NCI-H1048 (cell line): ENCODE data around the gene JAKMIP3.
"Not testable (repeated sequence)": the region's sequence is repeated elsewhere in the genome, so short reads cannot be mapped to it uniquely, and the experiment has no call there.

Source experiments
- DNase-seq: peaks from one replicate; lab custom pipeline; 2025; lab: John Stamatoyannopoulos, UW

Gene JAKMIP3

GRCh38 chr10:132066186-132066585, 440 bp downstream of the JAKMIP3 start:
- no peak for DNase-seq

- DNase-seq, result no peak
Measured at GRCh38 chr10:132066812-132067211, 1.1 kb downstream of the JAKMIP3 start.

GRCh38 chr10:132068431-132069121, 2.8 kb downstream of the JAKMIP3 start:
- DNase-seq, result no peak

GRCh38 chr10:132069122-132069848, 3.5 kb downstream of the JAKMIP3 start:
- DNase-seq, result no peak

DNA sequence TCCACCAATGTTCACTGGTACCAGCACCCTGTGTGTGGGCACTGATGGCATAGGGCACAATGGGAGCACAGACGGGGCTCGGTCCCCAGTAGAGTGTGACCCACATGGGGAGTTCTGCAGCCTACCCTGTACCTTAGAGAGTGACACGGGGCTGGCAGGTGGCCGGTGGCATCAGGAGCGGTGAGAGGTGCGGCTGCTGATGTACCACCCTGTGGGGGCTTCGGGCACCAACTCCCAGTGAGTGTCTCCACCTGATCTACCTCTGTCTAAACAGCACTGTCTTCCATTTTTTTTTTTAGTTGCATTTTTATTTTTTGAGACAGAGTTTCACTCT, 4.1 kb downstream of the JAKMIP3 start:
- no peak for DNase-seq

DNA sequence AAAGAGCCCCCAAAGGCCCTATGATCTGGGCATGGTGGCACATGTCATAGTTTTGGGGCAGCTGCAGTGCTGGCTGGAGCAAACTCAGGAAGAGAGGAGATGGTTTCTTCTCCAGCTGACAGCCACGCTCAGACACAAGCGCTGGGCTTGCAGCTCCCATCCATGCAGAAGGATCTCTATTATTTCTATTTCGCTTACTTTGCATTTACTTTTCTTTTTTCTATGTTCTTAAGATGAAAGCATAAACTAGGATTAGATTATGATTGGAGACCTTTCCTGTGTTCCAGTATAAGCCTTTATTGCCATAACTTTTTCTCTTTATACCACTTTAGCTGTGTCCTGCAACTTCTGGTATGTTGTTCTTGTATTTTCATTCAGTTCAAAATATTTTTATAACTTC, 5.0 kb downstream of the JAKMIP3 start:
- no peak for DNase-seq

DNA sequence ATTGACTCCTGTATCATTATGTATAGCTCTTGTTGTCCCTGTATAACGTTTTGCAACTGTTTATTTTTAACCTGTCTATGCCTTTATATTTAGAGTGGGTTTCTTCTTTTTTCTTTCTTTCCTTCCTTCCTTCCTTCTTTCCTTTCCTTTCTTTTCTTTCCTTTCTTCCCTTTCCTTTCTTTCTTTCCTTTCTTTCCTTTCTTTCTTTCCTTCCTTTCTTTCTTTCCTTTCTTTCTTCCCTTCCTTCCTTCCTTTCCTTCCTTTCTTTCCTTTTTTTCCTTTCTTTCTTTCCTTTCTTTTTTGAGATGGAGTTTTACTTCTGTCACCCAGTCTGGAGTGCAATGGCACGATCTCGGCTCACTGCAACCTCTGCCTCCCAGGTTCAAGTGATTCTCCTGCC, 5.9 kb downstream of the JAKMIP3 start:
- no peak for DNase-seq

DNA sequence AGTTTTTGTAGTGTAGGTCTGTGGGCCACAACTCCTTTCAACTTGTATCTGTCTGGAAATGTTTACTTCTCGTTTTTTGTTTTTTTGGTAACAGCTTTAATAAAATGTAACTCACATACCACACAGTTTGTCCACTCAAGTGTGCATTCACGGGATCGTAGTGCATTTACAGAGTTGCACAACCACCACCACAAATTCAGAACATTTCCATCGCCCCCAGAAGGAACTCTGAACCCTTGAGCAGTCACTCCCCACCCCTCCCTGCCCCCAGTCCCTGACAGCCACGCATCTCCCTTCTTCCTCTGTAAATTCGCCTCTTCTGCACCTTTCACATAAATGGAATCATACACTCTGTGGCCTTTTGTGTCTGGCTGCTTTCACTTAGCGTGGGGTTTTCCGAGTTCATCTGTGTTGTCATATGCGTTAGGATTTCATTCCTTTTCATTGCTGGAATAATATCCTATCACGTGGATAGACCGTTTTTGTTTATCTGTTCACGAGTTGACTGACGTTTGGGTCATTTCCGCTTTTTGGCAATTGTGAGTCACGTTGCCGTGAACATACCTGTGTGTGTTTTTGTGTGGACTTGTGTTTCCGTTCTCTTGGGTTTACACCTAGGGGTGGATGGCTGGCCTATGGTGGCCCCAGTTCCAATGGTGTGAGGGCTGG, 10.3 kb downstream of the JAKMIP3 start:
- DNase-seq, result no peak

DNA sequence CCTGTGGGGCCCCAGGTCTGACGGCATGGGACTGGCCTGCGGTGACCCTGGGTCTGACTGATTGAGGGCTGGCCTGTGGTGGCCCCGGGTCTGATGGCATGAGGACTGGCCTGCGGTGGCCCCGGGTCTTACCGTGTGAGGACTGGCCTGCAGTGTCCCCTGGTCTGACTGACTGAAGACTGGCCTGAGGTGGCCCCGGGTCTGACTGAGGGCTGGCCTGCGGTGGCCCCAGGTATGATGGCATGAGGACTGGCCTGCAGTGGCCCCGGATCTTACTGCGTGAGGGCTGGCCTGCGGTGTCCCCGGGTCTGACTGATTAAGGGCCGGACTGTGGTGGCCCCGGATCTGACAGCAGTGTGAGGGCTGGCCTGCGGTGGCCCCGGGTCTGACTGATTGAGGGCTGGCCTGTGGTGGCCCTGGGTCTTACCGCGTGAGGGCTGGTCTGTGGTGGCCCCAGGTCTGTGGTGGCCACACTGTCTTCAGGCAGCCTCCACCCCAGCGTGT, 10.9 kb downstream of the JAKMIP3 start:
- no peak for DNase-seq

DNA sequence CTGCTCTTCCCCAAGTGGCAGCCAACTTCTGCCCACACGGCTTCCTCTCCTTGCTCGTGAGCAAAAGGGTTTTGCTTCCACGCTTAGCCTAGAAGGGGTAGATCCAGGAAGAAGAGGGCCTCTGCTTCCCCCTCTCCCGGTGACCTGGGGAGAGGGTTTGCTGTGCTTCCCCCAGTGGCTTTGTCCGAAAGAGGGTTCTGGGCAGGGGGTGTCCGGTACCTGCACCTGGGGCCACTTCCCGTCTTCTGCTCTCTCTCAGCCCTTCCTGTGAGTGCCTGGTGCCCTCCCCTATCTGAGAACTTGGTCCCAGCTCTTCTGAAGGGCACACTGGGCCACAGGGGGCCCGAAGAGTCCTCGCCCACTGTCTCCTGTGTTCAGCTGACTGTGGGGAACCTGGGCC, 11.3 kb downstream of the JAKMIP3 start:
- DNase-seq, result no peak

- DNase-seq, result no peak
Measured at GRCh38 chr10:132078746-132079345, 13.1 kb downstream of the JAKMIP3 start.

DNA sequence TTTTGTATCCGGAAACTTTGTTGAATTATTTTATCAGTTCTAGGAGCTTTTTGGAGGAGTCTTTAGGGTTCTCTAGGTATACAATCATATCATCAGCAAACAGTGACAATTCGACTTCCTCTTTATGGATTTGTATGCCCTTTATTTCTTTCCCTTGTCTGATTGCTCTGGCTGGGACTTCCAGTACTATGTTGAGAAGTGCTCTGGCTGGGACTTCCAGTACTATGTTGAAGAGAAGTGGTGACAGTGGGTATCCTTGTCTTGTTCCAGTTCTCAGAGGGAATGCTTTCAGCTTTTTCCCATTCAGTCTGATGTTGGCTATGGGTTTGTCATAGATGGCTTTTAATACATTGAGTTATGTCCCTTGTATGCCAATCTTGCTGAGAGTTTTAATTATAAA, 18.6 kb downstream of the JAKMIP3 start:
- DNase-seq, result not testable (repeated sequence)

- not testable (repeated sequence) for DNase-seq
Measured at GRCh38 chr10:132093236-132093635, 27.5 kb downstream of the JAKMIP3 start.

DNA sequence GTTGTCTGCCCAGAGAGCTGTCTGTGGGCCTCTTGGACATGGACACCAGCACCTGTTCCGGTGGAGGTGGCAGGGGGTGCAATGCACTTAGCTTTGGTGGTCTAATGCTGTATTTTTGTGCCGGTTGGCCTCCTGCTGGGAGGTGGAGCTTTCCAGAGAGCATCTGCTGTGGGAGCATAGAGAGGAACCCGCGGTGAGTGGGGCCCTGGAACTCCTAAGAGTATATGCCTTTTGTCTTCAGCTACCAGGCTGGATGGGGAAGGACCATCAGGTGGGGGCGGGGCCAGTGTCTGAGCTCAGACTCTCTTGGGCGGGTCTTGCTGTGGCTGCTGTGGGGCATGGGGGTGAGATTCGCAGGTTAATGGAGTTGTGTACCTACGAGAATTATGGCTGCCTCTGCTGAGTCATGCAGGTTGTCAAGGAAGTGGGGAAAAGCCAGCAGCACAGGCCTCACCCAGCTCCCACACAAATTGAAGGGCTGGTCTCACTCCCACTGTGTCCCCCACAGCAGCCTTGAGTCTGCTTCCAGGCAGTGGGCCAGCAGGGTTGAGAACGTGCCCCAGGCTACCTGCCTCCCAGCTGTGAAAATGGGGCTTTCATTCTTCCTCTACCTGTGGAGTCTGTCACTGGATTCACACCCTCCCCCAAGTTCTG, 29.0 kb downstream of the JAKMIP3 start:
- no peak for DNase-seq

DNA sequence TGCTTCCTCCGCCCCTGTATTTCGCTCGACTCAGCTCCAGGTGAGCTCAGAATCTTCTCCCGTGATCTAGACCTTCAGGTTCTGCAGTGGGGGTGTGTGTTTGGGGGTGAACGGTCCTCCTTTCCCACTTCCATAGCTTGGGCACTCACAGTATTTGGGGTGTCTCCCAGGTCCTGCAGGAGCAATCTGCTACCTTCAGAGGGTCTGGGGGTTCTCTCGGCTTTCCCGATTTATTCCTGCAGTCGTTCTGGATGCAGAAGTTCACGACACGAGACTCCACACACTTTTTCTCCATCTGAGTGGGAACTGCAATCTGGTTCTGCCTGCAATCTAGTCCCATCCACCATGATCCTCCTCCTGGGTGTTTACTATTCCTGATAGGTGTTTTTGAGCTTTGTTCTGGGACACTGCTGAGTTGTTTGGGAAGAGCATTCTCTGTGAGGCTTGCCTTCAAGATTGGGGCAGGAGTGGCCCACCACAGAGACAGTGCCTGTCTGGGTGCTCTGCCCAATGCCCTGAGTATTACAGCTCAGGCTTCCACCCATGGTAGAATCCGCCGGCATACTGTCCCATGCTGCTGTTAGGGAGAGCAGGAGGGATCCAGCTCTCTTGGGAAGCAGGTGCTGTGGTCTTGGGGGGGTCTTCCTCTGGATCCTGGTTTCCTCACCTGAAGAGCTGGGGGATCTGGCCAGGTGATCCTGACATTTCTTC, 29.8 kb downstream of the JAKMIP3 start:
- no peak for DNase-seq

DNA sequence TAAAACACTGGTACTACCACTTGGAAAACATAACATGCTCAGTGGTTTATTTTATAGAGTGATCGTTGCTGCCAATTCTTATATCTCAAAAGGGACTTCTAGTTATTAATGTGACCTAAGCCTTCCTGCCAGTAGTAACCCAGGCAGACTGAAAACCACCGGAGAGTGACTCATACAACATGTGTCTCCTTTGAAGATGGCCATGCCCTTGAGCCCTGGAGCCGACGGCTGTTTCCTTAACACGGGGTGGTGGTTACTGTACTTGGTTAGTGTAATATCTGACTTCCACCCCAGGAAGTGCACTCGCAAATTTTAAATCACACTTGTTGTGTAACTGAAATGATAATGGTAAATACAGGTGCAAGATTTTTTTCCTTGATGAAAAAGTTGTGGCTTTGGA, 30.5 kb downstream of the JAKMIP3 start:
- no peak for DNase-seq

DNA sequence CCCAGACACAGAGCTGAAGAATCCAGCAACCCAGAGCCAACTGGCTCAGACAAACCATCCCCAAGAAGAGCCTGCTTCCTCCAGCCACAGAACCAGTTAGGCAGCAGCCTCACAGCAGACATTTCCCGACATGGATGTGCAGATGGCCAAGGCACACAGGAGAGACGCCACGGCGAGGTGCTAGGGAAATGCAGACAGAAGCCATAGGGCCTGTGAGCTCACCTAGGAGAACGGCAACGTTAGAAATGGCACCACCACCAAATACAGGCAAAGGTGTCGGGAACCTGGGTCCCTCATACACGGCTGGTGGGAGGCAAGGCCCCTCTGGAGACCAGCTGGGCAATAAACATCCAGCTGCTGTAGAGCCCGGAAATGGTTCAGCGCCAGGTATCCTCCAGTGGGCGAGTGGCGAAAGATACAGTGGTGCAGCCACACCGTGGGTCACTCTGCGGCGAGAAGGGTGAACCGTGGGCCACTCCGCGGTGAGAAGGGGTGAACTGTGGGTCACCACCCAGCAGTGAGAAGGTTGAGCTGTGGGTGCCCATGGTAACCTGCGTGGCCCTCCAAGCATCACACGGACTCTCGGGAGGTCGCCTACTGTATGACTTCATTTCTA, 31.2 kb downstream of the JAKMIP3 start:
- no peak for DNase-seq

DNA sequence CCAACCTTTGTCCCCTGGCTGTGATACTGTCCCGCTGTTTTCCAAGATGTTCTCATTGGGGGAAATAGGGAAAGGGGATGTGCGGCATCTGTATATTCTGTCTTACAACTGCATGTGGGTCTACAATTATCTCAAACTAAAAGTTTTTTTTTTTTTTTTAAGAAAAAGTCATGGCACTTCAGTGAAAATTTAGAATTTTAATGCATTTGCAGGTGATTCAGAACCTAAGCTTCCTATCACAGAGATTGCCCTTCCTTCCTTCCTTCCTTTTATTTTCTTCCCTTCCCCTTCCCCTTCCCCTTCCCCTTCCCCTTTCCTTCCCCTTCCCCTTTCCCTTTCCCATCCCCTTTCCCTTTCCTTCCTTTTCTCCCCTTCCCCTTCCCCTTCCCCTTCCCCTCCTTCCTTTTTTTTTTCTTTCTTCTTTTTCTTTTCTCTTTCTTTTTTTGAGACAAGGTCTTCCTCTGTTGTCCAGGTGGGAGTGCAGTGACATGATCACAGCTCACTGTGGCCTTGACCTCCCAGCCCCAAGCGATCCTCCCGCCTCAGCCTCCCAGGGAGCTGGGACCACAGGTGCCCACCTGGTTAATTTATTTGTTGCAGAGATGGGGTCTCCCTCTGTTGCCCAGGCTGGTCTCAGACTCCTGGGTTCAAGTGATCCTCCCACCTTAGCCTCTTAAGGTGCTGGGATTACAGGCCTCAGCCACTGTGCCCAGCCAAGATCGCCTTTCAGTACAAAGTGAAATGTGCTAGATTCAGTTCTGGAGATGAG, 32.0 kb downstream of the JAKMIP3 start:
- no peak for DNase-seq

DNA sequence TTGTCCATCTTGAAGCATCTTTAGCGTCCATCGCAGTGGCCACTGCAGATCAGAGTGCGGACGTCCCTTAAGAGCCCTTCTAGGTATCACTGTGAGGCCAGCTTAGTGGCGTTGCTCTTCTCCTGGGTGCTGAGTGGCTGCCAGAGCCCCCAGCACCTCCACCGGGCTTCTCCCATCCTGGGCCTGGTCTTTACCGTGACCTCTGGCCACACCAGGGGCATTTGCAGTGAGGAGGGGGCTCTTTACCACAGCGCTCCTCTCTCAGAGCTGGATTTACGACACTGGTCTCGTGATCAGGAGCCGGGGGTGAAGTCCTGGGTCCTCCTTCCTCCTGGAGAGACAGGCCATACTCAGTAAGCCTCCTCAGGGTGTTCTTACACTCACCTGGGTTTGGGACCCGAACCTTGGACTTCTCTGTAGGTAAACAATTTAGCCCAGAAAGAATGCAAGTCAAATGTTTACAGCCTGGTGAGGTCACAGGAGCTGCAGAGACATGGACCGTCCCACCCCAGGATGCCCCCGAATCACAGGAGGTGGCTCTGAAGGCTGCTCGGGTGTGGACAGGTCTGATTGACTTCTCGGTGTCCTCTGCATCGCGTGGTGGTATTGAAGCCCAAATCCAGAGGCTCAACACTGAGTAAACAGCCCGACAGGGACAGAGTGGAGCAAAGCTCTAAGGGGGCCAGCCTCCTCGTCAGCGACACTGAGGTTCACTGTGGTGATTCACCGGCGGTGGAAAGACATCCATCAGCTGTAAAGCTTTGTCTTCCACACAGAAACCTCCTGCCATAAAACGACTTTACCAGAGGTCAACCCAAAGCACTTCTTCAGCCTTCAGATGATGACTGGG, 33.0 kb downstream of the JAKMIP3 start:
- DNase-seq, result no peak
